NCI-H2196 (cell line): ENCODE data around the gene OARD1.

Source experiments
- DNase-seq: peaks from one replicate; lab custom pipeline; 2025; ENCODE audit not compliant: unreplicated experiment; lab: John Stamatoyannopoulos, UW

OARD1 gene

DNA sequence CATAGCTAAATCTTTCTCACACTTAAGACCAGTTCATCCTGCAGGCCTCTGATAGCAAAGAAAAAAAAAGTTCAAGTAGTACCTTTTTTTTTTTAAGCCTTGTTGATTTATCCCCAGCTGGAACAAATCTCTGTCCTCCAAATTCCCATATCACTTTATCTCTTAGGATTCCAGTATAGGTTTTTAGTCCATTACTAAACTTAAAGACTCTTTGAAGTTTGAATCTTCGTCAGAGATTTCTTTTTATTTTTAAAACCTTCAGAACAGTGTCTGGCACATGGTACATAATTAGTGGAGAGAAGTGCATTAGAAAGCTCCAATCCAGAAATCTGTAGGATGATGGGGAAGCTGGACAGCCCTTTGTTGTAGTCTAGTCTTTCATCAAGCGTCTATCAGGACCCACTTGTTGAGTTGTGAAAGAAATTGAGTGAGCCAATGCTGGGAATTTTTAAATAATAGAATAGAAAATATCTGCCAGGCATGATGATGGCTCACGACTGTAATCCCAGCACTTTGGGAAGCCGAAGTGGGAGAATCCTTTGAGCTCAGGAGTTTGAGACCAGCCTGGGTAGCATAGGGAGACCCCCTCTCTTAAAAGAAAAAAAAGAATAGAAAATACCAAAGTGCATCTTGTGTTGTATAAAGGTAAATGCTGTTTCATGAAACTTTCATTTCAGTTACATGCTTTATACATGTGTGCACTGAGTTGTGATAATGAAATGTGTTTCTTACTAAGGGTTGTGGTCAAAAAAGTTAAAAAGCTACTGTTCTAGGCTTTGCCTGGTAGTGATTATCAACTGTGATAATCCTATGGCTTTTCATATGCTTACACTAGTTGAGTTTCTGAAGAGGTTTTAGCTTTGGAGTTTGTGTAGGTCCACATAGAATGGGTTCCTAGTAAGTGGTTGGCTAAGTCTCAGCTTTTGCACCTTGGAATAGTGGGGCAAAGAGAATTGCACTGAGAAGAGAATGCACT, 3.8 kb upstream of the OARD1 start:
- DNase-seq = no peak

- DNase-seq = no peak
These were observed 2.7 kb upstream of the OARD1 start for GRCh38 chr6:41074692-41075436.

- DNase-seq = no peak
These were observed 2.0 kb upstream of the OARD1 start for GRCh38 chr6:41073968-41074691.

GRCh38 chr6:41073203-41073967, 1.2 kb upstream of the OARD1 start:
- peak; percentile 83 for DNase-seq

DNA sequence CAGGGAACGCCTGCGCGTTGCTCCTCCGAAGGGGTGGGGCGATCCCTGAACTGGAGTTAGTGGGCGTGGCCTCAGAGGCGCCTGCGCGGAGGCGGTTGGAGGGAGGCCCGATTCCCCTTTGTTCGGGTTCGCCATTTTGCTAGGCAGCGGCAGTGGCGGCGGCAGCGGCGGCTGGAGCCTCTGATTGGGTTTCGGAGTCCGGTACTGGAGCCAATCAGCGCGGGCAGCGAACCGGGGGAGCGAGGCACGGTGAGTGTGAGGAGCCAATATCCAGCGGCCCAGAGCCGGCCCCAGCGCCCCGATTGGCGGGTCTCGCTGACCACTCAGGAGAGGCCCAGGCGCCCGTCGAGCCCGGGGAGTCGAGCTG, 663 bp upstream of the OARD1 start, which contains the start of gene NFYA:
TSS of gene NFYA (plus strand) at position 139 of the 367 bp plus-strand sequence. CDS start 6,116 bp downstream, outside the sequence.
- DNase-seq = no peak

- no peak for DNase-seq
These were observed 644 bp downstream of the OARD1 start for GRCh38 chr6:41071501-41071922.

- peak; percentile 79 for DNase-seq
These were observed 5.3 kb downstream of the OARD1 start for GRCh38 chr6:41066867-41067304.

DNA sequence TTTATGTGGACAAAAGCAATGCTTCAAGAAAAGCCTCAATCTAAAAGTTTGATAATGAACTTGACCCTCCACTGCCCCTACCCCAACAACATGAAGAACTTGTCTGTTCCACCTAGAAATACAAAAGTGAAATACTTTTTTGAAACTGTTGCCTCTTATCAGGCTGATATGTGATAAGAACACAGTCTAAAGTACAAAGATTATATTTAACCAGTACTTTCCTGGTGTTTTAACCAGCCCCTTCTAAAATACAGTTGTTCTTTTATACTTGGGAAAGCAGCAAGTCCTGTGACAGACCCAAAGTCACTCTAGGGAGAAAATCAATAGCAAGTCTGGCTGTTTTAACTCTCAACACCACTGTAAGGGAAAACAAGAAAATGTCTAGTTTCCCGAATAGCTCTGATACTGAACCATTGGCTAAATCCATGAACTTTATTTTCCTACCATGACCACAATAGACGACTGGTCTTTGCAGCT, 6.6 kb downstream of the OARD1 start:
- DNase-seq = no peak

GRCh38 chr6:41064841-41065240, 7.3 kb downstream of the OARD1 start:
- no peak for DNase-seq

- no peak for DNase-seq
These were observed 8.3 kb downstream of the OARD1 start for GRCh38 chr6:41063884-41064285.

DNA sequence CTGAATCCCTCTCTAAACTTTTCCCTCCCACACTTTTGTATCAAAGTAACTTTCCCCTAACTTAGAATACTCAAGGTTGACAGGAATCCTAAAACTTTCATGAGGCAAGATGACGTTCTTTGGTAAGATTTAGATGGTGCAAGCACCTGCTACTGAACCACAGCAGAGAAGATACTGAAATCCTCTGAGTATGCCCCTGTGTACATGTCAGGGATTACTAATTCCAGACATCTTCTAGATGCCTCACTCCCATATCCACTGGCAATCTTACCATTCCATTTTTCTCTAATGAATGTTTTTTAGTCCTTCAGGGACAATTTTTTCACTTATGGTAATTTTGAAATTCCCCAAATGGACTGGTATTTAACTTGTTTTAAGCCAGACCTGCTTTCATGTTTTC, 10.1 kb downstream of the OARD1 start:
- DNase-seq = no peak

DNA sequence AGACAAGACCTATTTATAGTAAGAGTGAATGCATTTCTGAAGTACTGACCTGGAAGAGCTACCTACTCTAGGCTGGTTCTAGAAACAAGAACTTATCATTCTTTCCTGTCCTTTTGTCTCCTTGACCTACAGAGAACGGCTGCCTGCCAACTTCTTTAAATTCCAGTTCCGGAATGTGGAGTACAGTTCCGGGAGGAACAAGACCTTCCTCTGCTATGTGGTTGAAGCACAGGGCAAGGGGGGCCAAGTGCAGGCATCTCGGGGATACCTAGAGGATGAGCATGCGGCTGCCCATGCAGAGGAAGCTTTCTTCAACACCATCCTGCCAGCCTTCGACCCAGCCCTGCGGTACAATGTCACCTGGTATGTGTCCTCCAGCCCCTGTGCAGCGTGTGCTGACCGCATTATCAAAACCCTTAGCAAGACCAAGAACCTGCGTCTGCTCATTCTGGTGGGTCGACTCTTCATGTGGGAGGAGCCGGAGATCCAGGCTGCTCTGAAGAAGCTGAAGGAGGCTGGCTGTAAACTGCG, 10.9 kb downstream of the OARD1 start:
- no peak for DNase-seq

- DNase-seq = no peak
These were observed 12.6 kb downstream of the OARD1 start for GRCh38 chr6:41059556-41059955.

DNA sequence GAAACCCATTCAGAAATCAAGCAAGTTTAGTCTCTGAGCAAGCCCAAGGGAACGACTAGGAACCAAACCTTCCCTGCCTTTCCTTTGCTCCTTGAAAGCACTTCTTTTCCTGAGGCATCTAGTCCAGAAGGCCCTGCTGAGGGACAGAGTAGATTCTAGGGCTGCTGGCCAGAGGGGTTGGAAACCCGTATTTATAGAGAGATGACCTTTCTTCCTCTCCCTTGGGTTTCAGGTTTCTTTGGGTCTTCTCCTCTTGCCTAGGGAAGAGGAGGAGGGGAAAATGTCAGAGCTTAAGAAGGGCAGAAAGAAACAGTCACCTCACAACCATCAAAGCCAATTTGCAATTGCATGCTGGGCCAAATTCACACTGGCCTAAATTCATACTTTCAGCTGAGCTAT, 13.4 kb downstream of the OARD1 start:
- no peak for DNase-seq

- no peak for DNase-seq
These were observed 15.2 kb downstream of the OARD1 start for GRCh38 chr6:41056768-41057490.

DNA sequence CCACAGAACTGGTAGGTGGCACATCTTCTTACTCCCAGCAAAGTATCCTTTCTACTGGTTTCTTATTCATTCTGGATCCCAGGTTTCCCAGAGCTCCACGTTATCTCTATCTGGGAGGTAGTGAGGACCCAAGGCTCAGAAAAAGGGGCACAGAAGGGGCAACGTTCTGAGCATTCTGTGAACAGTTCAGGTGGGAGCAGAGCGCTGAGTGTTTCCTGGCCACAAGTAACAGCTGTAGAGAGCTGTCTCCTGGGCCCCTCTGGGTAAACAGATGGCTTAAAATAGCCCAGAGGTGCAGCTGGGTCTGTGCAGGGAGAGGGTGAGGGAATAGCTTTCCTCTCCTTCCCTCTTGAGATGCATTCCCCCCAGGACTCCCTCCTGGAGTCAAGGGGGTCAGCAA, 17.0 kb downstream of the OARD1 start:
- no peak for DNase-seq

DNA sequence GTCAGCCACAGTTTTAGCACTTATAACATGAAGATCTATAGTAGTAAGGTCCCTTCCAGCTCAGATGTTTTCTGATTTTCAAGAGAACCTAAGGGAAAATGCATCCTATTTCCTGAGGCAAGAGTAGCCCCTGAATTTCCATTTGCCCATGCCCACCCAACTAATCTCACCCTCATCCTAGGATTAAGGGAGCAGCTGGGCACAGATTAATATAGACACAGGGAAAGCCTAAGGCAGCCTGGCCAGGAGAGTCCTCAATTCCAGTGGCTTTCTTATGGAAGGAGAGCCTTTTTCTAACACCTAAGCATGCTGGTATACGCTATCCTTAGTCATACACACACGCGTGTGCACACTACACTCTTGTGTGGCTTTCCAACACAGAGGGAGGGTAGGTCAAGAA, 17.6 kb downstream of the OARD1 start:
- DNase-seq = no peak

- DNase-seq = no peak
These were observed 19.1 kb downstream of the OARD1 start, which contains the start of gene APOBEC2 for GRCh38 chr6:41053041-41053440. TSS of gene APOBEC2 (plus strand) at chr6:41053202. CDS start at chr6:41053348, 146 bp downstream.

- no peak for DNase-seq
These were observed 20.3 kb downstream of the OARD1 start for GRCh38 chr6:41051873-41052272.
